Omental fat pad (tissue), 4 donors: ENCODE results near the gene GBX1. TPM values are rescaled to one million over a fixed set of nuclear protein-coding genes. Genes with fewer than 3 reads are reported as not detected.

Source experiments
- ATAC-seq: fragments of 150-250 bp; one replicate; pipeline ENCODE4 v1.9.1; 2016; ENCODE audit warnings: mild to moderate bottlenecking, moderate library complexity; ENCODE audit not compliant: low FRiP score
- DNase-seq: peaks from one replicate; pipeline ENCODE4 v3.0.0-alpha.2; 2019; ENCODE audit warnings: low spot score
- total RNA-seq, 4 donors: library from RNA; depleted of rRNA; stranded (reverse); fragments of >200 nt; gene quantifications; one replicate each; pipeline ENCODE4 v1.1.0, GENCODE V29; 2016
- TF ChIP-seq, protein P1 (sequence below), 3 donors: fragments of 450-650 bp; IDR thresholded peaks; one replicate each; pipeline ENCODE4 v1.5.1; 2016 to 2017; ENCODE audit warnings: antibody characterized with exemption in 3 of 3, mild to moderate bottlenecking in 3 of 3, moderate library complexity in 2 of 3

GBX1 gene
- total RNA-seq, 4 donors from 2014 or later: not detected

DNA sequence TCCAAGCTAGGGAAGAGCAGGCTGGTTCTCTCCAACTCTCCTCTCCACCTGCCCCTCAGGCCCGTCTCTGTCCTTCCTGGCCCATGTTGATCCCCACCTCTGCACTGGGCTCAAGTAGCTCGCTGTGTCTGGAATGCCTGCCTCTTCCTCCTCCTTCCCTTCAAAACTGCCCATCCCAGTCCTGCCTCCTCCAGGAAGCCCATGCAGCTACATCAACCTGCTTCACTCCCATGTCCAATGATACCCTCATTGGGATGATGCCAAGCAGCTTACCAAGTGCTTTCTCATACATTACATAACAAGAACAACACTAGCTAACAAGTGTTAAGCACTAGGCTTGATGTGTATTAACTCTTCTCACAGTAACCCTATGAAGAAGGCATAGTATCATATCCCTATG lies 11.3 kb upstream of the GBX1 start:
- DNase-seq (no peak), ATAC-seq (no peak)
- TF ChIP-seq, protein P1, sequence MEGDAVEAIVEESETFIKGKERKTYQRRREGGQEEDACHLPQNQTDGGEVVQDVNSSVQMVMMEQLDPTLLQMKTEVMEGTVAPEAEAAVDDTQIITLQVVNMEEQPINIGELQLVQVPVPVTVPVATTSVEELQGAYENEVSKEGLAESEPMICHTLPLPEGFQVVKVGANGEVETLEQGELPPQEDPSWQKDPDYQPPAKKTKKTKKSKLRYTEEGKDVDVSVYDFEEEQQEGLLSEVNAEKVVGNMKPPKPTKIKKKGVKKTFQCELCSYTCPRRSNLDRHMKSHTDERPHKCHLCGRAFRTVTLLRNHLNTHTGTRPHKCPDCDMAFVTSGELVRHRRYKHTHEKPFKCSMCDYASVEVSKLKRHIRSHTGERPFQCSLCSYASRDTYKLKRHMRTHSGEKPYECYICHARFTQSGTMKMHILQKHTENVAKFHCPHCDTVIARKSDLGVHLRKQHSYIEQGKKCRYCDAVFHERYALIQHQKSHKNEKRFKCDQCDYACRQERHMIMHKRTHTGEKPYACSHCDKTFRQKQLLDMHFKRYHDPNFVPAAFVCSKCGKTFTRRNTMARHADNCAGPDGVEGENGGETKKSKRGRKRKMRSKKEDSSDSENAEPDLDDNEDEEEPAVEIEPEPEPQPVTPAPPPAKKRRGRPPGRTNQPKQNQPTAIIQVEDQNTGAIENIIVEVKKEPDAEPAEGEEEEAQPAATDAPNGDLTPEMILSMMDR (IDR thresholded peaks at IDR 0.05): no peak

DNA sequence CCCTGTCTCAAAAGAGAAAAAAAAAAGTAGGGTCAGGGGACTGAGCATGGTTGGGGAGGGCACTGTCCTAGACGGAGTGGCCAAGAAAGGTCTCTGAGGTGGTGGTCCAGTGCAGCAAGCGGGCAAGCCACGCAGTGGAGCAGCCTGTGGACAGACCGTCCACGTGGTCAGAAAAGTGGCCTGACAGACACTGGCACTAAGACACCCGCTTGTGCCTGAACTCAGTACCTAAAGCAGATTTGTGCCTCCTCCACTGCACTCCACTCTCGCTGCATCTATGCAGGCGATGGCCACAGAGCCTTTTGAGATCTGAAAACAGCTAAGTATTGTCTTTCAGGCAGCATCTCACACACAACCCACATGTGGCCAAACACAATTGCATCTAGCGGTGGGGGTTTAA lies 10.7 kb upstream of the GBX1 start:
- no peak for ATAC-seq
- TF ChIP-seq, protein P1 (IDR thresholded peaks at IDR 0.05): no peak
- no peak for DNase-seq

DNA sequence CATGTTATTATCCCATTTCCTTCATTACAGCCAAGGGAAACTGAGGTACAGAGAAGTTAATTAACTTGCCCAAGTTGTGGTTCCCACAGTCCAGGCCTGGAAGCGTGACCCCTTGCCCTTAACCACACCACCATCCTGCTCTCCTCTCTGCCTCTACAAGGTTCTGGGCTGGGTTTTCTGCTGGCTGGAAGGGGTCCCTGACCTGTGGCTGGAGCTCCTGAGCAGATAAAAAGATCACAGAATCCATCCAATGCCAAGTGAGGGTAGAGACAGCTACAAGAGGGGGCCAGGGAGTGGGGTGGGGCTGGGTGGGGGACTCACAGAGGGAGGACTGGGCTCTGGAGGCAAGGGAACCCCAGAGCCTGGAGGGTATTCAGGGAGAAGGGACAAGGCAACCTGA lies 9.8 kb upstream of the GBX1 start:
- ATAC-seq (no peak), DNase-seq (no peak)
- TF ChIP-seq, protein P1 (IDR thresholded peaks at IDR 0.05): no peak

DNA sequence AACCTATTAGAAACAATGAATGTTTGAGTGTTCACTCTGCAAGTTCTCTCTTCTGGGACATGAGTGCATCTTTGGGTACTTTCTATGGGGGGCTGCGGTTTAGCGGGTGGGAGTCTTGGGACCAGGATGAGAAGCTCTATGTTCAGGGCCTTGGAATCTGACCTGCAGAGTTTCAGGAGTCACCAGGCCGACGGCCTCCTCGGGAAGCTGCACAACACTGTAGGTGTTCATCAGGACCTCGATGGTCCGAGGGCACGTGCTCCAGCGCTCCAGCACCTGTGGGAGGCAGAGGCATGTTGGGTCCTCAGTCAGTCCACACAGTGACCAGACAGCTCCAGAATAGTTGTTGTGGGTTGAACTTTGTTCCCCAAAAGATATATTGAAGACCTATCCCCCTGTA lies 8.9 kb upstream of the GBX1 start:
- ATAC-seq (no peak), DNase-seq (no peak)
- TF ChIP-seq, protein P1 (IDR thresholded peaks at IDR 0.05): no peak

DNA sequence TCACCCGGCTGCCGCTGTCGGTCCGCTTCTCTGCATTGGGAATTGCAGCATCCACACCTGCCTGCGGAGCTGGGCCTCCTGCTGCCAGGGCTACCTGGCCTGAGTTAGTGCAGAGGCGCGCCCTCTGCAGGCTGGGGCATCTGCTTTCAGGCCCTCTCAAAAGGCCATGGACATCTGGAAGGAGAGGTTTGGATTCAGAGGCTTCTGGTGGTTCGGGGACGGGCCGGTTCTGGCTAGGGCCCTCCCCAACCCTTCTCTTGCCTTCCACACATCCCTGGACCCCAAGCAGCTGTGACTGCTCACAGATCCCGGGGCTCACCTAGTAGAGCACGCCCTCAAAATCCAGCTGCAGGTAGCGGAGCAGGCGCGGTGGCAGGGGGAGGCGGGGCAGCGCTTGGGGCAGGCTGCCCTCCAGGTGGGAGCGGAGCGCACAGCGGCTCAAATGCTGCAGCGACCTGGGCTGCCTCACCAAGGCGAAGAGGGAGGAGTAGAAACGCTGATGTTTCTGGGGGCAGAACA lies 8.4 kb upstream of the GBX1 start:
- no peak for ATAC-seq

DNA sequence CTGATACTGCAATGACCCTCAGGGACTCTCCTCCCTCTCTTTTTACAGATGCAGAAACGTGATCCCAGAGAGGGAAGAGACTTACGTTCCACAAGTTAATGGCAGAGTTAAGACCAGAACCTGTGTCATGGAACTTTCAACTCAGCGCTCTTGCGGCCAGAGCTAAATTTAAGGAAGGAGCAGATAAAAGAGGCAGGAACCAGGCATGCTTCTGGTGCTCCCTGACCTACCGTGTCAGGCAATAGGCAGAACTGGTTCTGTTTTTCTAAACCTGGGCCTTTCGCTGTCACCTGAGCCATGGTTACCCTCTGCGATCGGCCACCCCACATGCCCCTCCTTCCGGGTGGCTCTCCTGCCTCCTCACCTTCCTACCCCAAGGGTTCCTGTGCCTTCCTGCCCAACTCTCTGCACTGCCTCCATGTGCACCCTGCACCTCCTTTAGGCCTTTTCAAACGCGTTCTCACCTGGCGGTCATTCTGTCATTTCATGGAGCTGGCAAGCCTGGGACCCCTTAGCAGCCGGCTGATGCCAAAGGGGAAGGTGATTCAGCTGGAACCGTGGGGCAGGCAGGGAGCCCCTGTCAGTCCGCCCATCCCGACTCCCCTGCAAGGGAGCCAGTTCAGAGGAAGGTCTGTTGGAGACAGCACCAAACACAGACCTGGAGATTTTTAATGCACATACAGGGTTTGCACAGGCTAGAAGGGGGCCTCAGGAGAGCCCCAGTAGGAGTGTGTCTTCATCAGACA lies 7.7 kb upstream of the GBX1 start:
- ATAC-seq: no peak
- TF ChIP-seq, protein P1 (IDR thresholded peaks at IDR 0.05): no peak
- no peak for DNase-seq

More for the DNA sequence above, 8.4 kb upstream of the GBX1 start:
- TF ChIP-seq, protein P1 (IDR thresholded peaks at IDR 0.05): no peak
- no peak for DNase-seq
